Tongue (tissue), 2 donors: ENCODE measurements around the gene ALDH1A2. TPM values are rescaled to one million over a fixed set of nuclear protein-coding genes. Genes with fewer than 3 reads are reported as not detected.
"Not testable (repeated sequence)": the region's sequence is repeated elsewhere in the genome, so short reads cannot be mapped to it uniquely, and the experiment has no call there.

Experiments
- DNase-seq: peaks from one replicate; pipeline ENCODE4 v3.0.0-alpha.2; 2015
- total RNA-seq: library from RNA; depleted of rRNA; stranded (reverse); fragments of >200 nt; gene quantifications from one replicate; pipeline ENCODE4 v1.2.3, GENCODE V29; 2014

ALDH1A2 gene
- total RNA-seq, 1 donor from 2014 or later = 1.6 TPM

DNA sequence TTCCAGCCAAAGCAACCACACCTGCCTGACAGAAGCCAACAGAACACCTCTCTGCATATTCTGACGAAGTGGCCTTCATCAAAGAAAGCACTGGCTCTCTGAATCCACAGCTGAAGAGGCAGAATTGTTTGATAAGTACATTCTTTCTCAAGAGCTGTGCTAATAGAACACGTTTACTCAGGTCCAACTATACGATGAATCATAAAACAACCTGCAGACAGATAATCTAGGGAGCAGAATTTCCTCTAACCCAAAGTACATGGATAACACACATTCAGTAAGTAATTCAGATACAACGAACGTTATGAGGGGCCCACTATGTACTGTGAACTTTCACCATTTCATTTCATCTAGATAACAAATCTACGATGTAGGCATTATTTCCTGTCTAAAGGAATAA is 25.4 kb downstream of the ALDH1A2 start:
- DNase-seq = no peak

DNA sequence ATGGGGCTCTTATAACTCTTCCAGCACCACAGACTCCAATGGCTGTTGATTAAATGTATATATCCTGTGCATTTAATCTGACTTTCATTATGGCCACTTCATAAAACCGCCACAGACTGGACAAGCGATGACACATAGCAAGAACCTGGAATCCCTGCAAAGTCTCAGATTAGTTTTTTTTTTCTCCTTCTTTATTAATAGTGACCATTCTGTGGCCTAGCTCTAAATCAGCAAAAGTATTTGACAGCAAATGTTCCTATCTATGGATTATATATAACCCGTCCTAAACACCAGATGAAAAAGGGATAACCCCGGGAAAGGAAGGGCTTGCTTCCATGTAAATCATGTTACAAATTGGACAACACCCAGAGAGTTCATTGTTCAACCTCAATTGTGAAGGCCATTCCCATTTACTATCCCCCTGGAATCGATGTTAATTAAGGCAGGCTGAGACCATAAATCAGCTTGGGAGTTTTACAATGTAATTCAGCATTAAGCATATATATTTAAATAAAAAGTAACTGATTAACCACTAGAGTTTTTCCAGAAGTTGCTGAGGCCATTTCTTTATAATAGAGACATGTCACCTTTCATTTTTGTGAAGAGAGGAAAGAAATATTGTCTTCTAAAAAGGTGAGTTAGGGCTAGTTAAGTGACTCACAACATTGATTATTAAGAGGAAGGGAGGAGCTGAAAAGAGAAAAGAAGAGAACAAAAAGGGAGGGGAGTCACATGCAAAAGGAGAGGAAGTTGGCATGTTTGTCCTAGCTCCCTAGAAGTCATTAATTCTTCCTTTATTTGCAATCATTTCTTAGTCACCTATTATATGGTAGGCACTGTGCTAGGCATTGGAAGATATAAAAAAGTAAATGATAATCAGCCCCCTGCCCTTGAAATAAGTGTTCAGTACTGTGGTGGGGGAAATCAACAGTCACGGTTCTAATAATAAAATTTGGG is 26.2 kb downstream of the ALDH1A2 start:
- no peak for DNase-seq

DNA sequence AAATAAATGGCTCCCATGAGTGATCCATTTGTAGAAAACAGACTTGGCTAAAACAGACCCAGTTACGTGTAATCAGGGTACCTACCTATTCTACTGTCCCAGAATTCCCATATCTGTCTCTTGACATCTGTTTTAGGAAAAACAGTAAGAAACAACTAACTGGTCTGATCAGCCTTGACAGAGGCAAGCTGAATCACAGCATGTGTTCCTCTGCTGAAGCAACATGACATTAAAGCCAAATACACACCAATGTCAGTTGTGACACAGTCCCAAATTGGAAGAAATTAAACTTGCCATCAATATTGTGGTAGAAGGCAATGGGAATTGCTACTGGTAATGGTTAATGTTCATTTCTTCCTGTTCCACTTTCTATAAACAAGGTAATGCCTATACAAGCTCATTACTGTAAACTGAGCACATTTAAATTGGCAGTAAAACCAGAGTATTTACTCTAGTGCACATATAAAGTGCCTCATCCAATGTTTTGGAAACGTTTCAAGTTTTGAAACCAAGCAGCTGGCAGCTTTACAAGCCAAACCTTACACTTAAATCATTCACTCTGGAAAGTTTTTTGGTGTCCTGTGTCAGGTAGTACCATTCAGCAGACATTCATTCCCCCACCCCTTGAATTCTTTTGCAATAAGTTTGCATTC is 27.0 kb downstream of the ALDH1A2 start:
- DNase-seq = peak; percentile 76

DNA sequence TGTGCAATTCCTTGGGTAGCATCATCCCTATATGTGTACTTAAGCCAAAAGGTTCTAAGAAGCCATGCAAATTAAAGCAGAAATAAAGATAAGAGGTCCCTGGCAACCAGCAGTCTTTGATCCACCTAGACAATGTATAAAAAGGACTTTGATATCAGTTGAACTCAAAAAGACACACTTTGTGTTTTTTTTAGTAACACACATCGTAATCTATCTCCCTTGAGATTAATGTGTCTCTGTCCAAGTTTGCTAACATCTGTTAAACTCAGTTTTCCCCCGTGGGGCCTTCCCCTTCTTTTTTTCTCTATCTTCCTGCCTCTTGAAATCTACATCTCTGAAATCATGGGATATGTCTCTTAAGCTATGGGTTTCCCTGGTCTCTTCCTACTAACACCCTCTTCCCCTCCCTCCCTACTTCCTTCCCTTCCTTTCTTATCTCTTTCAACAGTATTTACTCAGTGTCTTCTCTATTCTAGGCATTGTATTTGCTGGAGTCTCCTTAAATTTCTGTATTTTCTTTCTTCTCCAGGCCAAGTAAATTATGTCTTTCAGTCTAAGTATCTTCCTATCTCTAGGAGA is 27.7 kb downstream of the ALDH1A2 start:
- DNase-seq = no peak

DNA sequence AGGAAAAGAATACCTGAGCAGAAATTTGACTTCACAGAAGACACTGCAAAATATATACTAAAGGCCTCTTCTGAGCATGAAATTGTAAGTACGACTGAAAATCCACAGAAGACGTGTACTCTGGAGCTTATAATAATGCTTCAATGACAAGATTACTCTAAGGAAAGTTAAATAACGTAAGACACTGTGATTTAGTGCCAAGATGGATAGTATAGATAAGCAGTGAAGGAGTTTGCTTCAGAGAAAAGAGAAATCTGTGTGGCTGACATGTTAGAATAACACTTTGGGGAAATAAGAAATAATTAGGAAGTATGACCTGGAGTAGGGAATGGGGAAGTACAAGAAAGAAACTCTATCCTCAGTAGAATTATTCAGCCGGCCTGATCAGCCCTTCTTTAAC is 28.9 kb downstream of the ALDH1A2 start:
- DNase-seq = no peak

DNA sequence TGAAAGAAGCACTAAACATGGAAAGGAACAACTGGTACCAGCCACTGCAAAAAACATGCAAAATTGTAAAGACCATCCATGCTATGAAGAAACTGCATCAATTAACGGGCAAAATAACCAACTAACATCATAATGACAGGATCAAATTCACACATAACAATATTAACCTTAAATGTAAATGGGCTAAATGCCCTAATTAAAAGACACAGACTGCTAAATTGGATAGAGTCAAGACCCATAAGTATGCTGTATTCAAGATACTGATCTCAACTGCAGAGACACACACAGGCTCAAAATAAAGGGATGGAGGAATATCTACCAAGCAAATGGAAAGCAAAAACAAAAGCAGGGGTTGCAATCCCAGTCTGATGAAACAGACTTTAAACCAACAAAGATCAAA is 37.1 kb downstream of the ALDH1A2 start:
- not testable (repeated sequence) for DNase-seq

DNA sequence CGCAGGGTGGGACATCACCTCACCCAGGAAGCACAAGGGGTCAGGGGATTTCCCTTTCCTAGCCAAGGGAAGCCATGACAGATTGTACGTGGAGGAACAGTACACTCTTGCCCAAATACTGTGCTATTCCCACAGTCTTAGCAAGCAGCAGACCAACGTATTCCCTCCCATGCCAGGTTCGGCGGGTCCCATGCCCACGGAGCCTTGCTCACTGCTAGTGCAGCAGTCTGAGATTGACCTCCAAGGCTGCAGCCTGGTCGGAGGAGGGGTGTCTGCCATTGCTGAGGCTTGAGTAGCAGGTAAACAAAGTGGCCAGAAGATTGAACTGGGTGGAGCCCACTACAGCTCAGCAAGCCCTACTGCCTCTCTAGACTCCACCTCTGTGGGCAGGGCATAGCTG is 39.0 kb downstream of the ALDH1A2 start:
- DNase-seq = no peak

DNA sequence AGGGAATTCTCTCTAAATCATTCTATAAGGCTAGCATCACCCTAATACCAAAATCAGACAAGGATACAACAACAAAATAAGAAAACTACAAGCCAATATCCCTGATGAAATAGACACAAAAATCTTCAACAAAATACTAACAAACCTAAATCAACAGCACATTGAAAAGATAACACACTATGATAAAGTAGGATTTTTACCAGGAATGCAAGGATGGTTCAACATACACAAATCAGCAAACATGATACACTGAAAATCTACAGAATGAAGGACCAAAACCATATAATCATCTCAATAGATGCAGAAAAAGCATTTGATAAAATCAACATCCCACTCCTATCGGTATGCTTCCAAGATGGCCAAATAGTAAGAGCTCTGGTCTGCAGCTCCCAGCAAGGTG is 39.5 kb downstream of the ALDH1A2 start:
- DNase-seq = no peak

DNA sequence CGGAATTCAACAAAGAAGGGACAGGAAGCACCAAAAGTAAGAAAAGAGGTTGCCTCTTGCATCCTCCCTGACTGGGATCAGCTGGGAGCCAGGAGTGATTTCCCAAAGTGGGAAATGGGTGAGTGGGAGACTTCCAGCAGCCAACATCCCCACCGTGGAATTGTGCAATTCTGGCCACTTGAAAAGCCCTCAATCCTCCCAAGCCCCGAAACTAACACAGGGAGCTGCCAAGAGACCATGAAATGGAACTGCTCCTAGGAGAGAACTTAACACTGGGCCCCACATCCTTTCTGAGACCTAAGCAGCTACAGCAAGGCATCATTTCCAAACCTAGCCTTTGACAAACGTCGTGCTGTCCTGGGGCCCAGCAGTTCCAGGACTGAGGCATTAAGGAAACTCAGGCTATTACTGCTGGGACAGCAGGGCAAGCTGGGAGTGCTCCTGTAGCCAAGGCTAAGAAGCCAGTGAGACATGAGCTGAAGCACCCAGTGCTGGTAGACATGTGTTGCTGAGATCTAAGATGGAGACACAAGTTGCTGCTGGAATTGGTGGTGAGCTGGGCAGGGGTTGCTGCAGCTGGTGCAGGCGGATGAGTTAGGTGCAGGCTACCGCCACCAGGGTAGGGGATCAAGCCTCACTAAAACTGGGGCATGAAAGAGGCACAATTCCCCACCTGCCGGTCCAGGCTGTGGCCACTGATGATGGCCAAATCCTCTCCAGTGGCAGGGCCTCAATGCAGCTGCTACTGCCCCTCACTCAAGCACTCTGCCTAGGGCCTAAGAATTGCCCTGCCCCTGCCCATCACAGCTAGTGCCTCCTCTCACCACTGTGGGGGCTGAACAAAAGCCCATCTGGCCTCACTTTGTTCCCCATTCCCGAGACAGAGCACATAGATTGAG is 43.9 kb downstream of the ALDH1A2 start:
- no peak for DNase-seq

DNA sequence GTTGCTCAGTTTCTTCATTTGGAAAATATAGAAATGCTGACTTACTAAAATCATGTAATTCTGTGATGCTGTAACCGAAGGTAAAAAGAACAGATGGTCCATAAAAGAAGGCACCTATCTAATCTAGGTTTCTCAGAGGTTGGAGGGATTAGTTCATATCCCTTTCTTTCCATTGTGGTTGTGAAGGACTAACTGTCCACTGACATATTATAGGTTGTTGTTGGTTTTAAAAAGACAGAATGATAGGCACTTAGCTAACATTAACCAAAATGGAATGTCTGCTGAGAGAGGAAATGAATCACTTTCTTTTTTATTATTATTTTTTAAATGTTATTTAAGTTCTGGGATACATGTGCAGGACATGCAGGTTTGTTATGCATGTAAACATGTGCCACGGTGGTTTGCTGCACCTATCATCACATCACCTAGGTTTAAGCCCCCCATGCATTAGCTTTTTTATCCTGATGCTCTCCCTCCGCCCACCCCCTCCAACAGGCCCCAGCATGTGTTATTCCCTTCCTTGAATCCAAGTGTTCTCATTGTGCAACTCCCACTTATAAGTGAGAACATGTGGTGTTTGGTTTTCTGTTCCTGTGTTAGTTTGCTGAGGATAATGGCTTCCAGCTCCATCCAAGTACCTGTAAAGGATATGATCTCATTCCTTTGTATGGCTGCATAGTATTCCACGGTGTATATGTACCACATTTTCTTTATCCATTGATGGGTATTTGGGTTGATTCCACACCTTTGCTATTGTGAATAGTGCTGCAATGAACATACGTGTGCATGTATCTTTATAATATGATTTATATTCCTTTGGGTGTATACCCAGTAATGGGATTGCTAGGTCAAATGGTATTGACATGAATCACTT is 45.8 kb downstream of the ALDH1A2 start:
- DNase-seq = no peak

DNA sequence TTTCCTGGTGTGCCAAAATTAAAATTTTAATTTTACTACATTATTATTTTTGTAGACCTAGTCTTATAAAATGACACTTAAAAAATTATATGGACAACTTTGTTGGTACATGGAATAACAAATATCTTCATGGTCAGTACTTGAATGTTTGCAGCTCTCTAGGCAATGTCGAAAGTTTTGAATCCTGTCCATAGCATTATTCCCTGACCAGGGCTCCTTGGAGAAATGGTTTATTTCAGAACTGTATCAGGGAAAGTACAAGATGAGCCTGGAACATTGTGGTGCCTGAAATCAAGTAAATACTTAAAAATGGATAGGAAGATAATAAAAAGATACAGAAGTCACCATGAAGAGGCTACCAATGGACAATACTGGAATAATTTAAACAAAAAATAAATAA is 47.6 kb downstream of the ALDH1A2 start:
- no peak for DNase-seq

DNA sequence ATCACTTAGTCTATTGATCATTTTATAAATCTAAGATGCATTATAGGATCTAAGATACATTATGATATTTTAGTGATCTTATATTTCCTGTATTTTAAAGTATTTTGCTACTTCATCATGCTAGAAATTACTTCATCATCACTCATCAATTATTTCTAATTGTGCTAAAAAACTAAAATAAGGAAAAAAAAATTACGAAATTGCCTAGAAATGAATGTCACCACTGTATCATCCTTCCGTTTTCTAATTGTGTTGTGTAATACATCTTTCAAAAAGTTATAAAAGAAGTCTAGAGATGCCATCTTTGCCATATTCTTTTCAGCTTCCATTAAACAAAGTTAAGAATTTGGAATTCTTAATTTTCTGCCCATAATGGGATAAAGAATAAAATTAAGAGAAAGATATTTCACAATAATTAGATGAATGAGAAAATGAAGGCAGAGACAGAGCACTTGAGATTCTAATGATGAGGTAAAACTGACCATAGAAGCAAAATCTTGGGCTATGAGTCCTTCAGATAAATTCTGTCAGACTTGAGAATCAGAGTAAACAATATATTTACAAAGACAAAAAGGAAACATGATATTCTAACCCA is 48.8 kb downstream of the ALDH1A2 start:
- DNase-seq = no peak

DNA sequence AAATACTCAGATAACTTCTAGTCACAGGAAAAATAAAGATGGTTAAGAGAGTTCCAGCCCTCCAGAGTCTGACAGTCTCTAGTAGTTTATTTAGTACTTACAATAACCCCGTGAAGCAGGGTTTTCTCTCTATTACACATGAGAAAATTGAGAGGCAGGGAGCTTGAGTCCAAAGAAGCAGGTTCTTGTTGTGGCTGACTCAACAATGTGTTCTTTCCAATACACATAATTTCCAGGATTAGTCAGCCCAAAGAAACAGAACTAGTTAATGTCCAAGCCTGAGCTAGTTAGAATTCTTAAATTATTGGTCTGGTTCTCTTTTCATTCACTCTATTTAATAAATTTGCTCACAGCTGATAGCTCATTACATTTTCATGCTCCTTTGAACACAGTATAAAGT is 49.9 kb downstream of the ALDH1A2 start:
- no peak for DNase-seq

DNA sequence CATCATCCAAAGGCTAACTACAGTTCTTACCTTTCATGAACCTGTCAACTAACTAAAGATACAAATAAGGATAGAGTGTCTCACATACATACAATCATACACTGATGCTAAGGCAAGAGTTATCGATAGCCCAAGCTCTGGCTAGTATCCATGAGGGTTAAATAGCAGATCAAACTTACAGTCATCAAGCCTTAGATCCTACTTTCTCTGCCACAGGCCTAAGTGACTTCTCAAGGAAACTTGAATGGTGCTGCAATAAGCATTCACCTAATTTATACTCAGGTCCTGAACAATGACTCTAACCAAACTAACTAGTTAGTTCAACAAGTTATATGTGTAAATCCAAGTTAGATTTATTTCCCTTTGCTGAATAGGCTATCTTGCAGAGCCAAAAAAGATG is 51.0 kb downstream of the ALDH1A2 start:
- no peak for DNase-seq

DNA sequence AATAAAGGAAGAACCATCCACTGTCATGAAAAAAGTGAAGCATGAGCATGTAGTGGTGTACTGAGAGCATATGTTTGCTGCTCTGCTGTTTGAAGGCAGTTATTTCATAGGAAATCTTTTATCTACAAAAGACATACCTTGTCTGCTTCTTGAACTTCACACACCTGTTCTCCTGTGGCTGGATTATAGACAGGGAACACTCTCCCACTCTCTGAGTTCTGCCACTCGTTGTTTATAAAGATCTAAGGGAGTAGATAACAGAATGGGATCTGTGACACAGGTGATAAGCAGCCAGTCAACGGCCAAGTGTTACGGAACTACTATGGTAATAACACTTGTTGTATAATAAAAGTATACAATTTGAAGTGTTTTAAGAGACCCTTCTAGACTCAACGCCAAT is 51.5 kb downstream of the ALDH1A2 start:
- no peak for DNase-seq

DNA sequence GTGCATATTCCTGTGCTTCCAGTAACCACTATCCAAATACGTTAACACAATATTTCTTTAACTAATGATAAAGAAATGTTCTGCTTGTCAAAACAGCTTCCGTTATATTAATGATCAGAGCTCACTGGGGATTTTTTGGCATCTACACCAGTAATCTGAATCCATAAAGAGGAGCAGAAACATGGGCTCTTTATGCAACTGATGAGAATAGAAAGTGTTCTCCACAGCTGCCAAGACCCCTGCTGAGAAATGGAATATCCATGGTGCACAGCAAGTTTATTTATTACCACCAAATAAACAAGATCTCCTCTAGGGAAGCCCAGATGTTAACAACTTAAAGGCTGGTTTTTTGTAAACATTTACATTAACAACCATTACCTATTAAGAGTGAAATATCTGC is 54.5 kb downstream of the ALDH1A2 start:
- peak; percentile 8 for DNase-seq

DNA sequence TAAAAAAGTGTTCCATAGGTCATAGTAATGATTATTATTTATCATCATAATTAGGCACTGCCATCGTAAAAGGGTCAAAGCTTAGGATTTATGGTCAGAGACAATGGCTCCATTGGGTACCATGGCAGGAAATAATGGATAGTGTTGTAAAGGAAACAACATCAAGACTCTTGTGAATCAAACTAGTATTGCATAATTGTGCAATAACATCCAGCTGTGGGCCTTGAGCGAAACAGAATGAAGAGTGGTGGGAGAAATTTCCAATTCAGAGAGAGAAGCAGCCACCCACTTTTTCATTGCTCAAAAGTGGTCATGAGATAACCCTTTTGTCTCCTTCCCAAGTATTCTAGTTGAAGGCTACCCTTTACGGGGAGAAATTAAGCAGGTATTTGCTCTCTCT is 61.7 kb downstream of the ALDH1A2 start:
- DNase-seq = no peak

DNA sequence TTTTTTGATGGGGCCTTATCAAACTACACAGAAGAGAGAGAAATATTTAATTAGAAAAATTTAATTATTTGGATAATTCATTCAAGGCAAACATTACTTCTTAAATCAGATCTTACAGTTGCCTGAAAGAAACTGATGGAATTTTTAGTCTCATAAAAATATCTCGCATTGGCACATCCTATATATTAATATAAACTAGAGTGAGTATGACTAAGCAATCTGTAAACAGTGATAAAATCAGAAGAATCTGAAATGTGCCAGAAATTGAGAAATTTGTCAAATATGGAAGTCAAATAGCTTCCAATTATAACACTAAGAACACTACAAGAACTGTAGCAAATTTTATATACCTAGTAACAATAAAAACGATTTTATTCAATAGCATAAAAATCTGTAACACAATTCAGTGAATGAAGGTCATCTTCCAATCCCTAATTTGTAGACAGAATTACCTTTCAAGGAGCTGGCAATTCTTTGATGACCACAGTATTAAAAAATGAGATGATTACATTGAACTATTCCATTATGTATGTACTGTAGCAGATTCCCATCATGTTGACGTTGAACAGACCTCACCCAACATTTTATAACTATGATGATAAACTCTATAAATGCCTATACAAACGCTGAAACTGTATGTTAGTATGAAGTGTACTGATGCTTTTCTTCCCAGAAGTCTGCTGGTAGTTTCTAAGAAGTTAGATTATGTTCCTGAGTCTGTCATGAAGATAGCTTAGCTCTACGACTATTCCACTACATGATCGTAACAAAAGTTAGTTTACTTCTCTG is 63.0 kb downstream of the ALDH1A2 start:
- DNase-seq = no peak

DNA sequence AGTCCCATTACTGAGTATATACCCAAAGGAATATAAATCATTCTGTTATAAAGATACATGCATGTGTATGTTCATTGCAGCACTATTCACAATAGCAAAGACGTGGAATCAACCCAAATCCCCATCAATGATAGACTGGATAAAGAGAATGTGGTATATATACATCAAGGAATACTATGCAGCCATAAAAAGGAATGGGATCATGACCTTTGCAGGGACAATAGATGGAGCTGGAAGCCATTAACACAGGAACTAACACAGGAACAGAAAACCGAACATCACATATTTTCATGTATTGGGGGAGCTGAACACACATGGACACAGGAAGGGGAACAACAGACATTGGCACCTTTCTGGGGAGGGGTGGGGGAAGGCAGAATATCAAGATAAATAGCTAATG is 65.8 kb downstream of the ALDH1A2 start:
- DNase-seq = not testable (repeated sequence)

DNA sequence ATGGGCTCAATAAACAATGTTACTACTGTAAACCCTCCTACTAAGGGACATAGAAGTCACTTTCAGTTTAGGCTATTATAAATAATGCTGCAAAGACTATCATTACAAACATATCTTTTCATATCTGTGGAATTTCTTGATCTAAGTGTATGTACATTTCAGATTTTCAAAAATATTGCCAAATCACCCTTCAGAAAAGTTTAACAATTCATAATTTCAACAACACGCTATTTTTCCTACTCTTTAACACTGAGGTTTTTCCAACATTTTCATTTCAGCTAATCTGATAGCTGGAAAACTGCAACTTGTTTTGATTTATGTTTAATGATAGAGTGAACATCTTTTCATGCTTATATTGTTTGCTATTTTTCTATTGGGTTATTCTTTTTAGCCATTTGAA is 69.0 kb downstream of the ALDH1A2 start:
- DNase-seq = no peak
